Activated CD4-positive, alpha-beta T cell treated with anti-CD3 and anti-CD28 coated beads, Interleukin-2, amount 50 U/mL, for 1 hour (primary cell): Measurements from ENCODE around the gene TIE1.

Experiments
- DNase-seq: peaks from one replicate; pipeline ENCODE4 v3.0.0-alpha.2; 2020

The TIE1 gene

DNA sequence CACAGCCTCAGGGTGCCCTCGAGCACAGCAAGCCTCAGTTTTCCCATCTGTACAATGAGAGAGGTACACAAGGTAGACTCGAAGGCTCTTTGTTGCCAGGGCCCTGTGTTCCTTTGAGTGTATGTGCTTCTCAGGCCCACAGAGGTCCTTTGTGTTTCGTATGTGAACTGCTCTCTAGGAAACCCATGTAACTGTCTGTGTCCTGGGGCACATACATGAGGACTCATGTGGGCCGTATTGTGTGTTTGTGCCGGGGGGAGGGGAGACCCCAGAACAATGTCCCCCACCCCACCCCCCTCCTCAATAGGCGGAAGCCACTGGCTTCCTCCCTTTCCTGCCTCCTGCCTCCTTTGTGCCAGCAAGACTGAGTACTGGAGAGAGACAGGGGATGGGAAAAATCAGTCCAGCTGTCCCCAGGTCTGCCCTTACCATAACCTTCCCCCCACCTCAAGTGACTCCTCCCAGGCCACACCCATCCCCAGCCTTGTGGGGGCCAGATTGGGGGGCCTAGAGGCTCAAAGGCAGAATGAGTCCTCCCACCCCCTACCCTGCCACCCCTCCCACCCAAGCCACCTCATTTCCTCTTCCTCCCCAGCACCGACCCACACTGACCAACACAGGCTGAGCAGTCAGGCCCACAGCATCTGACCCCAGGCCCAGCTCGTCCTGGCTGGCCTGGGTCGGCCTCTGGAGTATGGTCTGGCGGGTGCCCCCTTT, at the start of gene TIE1:
Gene TIE1 (plus strand): TSS at position 605 of the 717 bp plus-strand sequence. CDS start 90 bp downstream, at position 695.
- no peak for DNase-seq

- DNase-seq, result no peak
These were observed 49.8 kb upstream of the TIE1 start for GRCh38 chr1:43251024-43251423.

GRCh38 chr1:43252225-43252624, 48.6 kb upstream of the TIE1 start:
- DNase-seq, result no peak

DNA sequence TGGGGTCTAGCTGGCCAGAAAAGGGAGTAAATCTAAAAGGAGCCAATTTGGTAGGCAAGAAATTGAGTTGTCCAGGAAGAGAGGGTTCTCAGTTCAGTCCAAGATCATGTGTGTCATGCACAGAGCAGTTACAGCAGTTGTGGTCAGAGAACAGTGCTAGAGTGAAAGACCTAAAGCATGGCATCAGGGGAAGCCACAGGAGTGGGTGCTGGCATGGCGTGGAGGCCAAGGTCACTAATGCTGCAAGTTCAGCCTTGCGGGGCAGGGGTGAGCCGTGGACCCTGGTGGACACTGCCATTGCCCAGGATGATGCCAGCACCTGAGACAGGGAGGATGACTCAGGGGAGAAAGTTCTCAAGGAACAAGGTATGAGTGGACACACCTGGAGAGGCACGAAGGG, 47.6 kb upstream of the TIE1 start:
- no peak for DNase-seq

GRCh38 chr1:43253876-43254275, 46.9 kb upstream of the TIE1 start:
- DNase-seq, result no peak

GRCh38 chr1:43255438-43256210, 45.2 kb upstream of the TIE1 start:
- DNase-seq, result no peak

DNA sequence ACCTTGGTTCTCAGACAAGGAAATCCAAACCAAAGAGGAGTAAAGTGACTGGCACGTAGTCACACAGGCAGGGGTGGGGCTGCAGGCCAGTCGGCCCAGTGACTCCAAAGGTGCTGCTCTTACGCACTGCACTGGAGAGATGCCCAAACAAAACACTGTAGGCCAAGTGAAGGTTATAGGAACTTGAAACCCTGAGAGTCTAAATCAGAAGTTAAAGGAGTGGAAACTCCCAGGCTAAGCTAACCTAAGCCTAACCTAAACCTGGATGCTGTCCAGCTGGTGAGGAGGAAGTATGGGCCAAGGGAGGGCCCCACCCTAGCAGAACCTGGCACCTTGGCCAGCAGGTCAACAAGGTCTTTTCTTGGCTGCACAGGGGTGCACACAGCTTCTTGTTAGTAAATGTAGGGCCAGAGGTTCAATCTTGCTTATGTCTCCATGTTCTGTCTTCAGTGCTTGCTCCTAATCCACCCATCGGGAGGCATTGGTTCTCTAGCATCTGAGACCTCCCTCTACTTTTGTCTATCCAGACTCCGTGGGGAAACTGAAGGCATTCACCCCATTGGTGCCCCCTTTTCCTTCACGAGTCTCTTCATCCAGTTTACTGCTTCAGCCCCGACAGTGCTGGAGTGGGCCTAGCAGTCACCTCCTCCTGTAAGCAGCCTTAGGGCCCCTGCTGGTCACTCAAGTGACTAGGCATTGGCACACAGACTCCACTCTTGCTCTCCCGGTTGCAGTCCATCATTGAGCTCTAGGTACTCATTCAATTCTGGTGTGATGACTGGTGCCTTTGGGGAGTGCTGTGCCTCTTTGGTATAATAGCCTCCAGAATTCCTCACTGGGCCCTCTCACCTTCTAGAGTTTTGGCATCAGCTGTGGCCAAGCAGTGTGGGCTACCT, 43.9 kb upstream of the TIE1 start:
- DNase-seq, result no peak

DNA sequence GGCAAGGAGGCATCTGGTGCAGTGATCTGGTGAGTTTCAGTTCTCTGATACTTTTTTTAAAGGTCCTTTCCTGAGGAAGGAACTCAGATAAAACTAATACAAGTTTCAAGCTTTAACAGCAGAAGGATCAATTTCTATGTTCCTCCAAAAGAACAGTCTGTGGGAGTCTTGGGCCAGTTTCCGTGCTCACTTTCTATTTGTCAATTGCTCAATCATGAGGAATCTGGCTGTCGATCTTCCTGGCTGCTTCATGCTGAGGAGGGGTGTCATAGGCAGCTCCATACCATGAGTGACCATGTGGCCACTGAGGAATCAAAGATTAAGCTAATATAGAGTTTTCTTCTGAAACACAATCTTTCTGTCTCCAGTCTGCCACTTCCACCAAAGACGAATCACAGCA, 42.4 kb upstream of the TIE1 start:
- no peak for DNase-seq

DNA sequence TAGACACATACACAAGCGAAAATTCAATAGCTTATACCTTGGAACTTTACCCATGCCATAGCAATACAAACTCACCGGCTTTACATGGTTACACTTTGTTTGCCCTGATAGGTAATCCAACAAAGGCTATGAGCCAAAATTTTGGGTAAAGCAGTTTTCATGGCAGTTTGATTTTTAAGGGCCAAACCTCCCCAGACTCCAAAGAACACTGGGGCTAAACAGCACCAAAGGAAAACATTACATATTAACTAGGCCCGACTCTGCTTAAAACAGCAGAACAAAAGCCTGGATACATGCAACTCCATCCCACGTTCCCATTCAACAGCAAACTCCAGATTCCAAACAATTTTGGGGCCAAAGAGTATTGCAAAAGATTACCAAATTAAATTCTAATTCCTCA, 35.4 kb upstream of the TIE1 start:
- no peak for DNase-seq

DNA sequence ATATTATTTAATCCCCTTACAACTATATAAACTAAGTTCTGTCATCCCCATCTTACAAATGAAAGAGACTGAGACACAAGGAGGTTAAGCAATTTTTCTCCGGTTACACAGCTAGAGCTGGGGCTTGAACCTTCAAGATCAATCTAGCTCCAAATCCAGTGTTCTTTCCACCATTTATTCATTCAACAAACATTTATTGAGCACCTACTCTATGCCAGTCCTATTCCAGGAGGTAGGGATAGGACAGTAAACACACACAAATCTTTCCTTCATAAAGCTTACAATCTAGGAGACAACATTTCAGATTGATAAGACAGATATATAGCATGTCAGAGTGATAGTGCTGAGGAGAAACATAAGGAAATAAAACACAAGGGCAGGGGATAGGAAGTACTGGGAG, 33.9 kb upstream of the TIE1 start:
- no peak for DNase-seq

DNA sequence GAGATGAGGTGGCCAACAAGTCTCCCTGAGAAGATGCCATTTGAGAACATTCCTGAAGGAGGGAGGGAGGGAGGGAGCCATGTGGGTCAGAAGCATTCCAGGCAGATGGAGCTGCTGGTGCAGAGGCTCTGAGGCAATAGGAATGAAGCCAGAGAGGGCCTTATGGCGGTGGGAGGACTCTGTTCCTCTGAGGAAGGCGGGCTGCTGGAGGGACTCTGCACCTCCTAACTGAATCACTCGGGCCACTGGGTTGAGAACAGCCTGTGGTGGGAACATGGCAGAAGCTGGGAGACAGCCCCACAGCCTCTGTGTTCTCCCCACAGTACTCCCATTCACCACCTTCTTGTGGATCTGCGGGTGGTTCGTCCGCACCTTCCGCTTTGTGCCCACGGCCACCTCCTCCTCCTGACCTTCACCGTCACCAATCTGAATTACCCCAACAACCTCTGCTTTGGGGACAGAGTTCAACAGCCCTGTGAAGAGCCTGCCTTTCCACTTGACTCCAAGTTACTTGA, 33.4 kb upstream of the TIE1 start:
- no peak for DNase-seq

- DNase-seq, result no peak
These were observed 32.9 kb upstream of the TIE1 start for GRCh38 chr1:43267818-43268425.

GRCh38 chr1:43269627-43270375, 31.0 kb upstream of the TIE1 start, which contains the start of gene TMEM125:
Gene TMEM125, plus strand, starts transcription at chr1:43269983. Its CDS starts 2,740 bp downstream, at chr1:43272723.
- no peak for DNase-seq

DNA sequence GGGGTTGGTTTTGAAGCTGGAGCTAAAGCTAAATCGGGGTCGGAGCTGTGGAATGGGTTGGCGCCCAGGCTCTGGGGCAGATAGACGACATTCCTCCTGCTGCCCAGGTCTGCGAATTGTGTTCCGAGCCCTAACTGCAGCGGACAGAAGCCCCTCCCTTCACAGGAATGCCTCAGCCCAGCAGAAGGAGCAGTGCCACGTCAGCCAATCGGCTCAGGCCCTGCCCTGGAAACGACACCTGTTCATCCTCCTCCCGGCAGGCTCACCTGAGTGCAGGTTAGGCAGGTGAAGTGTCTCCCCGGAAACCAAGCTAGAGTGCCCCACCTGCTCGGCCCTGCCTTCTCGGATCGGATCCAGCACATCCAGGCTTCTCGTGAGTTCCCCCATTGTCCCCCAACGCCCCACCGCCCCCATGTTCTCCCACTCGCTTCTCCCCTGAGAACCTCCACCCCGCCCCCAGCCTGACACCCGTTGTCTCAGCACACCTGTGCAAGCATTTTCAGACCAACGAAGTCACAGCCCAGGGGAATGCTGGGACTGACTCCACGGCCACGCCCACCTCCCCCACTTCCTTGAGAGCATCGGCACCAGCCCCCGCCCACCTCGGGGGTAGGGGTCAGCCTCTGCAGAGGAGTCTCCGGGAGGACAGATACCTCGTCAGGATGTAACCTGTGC, 30.2 kb upstream of the TIE1 start:
- DNase-seq, result no peak

GRCh38 chr1:43271186-43272118, 29.3 kb upstream of the TIE1 start:
- no peak for DNase-seq

- no peak for DNase-seq
These were observed 28.6 kb upstream of the TIE1 start for GRCh38 chr1:43272161-43272560.

- no peak for DNase-seq
These were observed 27.9 kb upstream of the TIE1 start for GRCh38 chr1:43272576-43273571.

- no peak for DNase-seq
These were observed 27.1 kb upstream of the TIE1 start for GRCh38 chr1:43273708-43274107.
